ENCODE results near the gene WRAP73.

WRAP73 gene

DNA sequence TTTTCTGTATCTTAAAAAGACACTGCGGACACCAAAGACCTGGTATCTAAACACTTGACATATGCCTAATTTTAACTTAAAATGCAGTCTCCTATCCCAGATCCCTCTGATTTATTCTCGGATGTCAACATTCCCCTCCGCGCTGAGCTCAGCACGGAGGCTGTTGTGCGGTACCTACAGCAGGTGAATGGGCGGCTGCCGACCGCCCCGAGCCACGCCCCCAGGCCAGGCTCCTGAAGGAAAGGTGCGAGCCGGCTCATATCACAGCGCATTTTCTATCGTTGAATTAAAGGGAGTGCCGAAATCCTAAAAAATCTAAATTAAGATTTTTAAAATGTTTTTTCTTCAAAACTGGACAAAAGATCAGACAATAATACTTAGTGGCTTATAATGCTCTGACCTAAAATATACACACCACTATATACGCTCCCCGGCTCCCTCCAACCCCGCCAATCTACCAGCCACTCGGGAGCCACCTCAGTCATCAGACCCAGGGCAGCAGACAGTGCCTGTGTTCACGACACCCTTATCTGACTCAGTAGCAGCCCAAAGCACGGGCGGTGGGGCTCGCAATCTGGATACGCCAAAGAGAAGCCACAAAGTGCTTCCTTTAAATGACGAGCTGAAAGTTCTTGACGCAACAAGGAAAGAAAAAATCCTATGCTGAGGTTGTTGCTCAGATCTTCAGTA is 4.1 kb downstream of the WRAP73 start:
- TF ChIP-seq, protein P1, sequence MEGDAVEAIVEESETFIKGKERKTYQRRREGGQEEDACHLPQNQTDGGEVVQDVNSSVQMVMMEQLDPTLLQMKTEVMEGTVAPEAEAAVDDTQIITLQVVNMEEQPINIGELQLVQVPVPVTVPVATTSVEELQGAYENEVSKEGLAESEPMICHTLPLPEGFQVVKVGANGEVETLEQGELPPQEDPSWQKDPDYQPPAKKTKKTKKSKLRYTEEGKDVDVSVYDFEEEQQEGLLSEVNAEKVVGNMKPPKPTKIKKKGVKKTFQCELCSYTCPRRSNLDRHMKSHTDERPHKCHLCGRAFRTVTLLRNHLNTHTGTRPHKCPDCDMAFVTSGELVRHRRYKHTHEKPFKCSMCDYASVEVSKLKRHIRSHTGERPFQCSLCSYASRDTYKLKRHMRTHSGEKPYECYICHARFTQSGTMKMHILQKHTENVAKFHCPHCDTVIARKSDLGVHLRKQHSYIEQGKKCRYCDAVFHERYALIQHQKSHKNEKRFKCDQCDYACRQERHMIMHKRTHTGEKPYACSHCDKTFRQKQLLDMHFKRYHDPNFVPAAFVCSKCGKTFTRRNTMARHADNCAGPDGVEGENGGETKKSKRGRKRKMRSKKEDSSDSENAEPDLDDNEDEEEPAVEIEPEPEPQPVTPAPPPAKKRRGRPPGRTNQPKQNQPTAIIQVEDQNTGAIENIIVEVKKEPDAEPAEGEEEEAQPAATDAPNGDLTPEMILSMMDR (IDR thresholded peaks at IDR 0.05; ENCODE audit: borderline replicate concordance, insufficient read depth, low read depth, low read length), result no peak
- no peak overlapping the region for H3K4me3 ChIP-seq (ENCODE audit: low read depth, low read length)

- TF ChIP-seq, protein P1 (IDR thresholded peaks at IDR 0.05; ENCODE audit: borderline replicate concordance, insufficient read depth, low read depth, low read length), result no peak
- no peak overlapping the region for H3K4me3 ChIP-seq (ENCODE audit: low read depth, low read length)
Observed at GRCh38 chr1:3645247-3645646, 4.7 kb downstream of the WRAP73 start.

DNA sequence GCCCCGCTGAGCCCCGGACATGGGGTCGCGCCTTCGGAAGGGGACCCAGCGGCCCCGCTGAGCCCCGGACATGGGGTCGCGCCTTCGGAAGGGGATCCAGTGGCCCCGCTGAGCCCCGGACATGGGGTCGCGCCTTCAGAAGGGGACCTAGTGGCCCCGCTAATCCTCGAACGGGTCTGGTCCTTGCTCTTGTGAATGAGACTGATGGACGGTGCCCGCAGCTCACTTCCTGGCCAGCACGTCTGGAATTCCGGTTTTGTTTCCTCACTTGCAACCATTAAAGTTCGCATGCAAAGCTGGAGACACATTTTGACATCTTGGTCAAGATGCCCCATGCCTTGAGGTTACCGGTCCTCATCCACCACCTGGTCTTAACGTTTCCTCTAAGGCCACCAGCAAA is 5.6 kb downstream of the WRAP73 start:
- H3K4me3 ChIP-seq (ENCODE audit: low read depth, low read length), result no peak overlapping the region
- TF ChIP-seq, protein P1 (IDR thresholded peaks at IDR 0.05; ENCODE audit: borderline replicate concordance, insufficient read depth, low read depth, low read length), result no peak

- TF ChIP-seq, protein P1 (IDR thresholded peaks at IDR 0.05; ENCODE audit: borderline replicate concordance, insufficient read depth, low read depth, low read length), result no peak
- H3K4me3 ChIP-seq (ENCODE audit: low read depth, low read length), result no peak overlapping the region
Observed at GRCh38 chr1:3642919-3643675, 6.8 kb downstream of the WRAP73 start.

DNA sequence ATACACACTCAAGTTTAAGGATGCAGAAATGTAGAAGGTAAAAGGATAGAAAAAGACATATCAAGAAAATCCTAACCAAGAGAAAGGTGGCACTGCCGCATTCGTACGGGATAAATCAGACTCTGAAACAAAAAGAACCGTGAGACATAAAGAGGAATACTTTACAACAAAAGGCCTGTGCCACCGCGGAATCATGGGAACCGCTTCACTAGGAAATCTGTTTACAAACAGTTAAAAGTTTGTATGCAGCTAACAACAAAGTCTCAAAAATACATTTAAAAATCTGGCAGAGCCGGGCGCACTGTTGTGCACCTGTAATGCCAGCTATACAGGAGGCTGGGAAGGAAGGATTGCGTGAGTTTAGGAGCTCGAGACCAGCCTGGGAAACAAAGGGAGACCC is 8.1 kb downstream of the WRAP73 start:
- TF ChIP-seq, protein P1 (IDR thresholded peaks at IDR 0.05; ENCODE audit: borderline replicate concordance, insufficient read depth, low read depth, low read length), result no peak
- no peak overlapping the region for H3K4me3 ChIP-seq (ENCODE audit: low read depth, low read length)

DNA sequence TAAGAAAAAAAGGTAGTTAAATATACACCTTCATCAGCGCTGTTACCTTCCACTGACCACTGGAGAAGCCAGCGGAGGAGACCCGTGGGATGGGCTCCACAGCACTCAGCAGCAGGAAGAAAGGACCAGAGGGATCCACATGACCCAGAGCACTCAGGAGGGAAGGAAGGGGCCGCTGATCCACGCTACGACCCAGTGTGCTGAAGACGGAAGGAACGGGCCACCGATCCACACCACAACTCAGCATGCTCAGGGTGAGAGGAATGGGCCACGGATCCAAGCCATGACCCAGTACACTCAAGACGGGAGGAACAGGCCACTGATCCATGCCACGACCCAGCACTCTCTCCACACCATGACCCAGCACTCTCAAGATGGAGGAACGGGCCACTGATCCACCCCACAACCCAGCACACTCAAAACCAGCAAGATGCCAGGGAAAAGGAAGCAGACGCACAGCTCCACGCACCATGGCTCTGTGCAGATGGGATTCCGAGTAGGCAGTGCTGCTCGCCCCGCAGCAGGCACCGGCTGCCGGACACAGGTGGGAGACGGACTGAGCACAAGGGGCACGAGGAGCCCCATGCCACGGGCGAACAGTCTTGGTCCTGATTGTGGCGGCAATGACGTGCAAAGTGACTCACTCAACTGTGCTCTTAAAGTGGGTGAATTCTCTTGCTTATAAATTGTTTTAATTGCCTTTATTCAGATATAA is 8.7 kb downstream of the WRAP73 start:
- TF ChIP-seq, protein P1 (IDR thresholded peaks at IDR 0.05; ENCODE audit: borderline replicate concordance, insufficient read depth, low read depth, low read length), result no peak
- H3K4me3 ChIP-seq (ENCODE audit: low read depth, low read length), result no peak overlapping the region

All from GM12875 (cell line).